RWPE1 (cell line): ENCODE results near the gene B4GALT6.

ENCODE experiments used
- CTCF ChIA-PET: fragments of 350-600 bp; sonication (Branson Sonifier 250); formaldehyde crosslinking; extraction: SDS; loops from one replicate; lab custom pipeline; 2021; lab: Yijun Ruan, JAX
- POLR2A ChIA-PET: fragments of 400-600 bp; formaldehyde crosslinking; extraction: SDS; loops from one replicate; lab custom pipeline; 2020; ENCODE audit warnings: antibody characterized with exemption; ENCODE audit not compliant: low non-redundant PET; lab: Yijun Ruan, JAX
- DNase-seq: peaks from one replicate; pipeline ENCODE4 v3.0.0; 2012; ENCODE audit warnings: low spot score
- H3K27ac ChIP-seq: fragments of 450-650 bp; 2 replicates; pipeline ENCODE4 v1.5.1; 2017
- TF ChIP-seq, protein P1 (sequence below): fragments of 450-650 bp; conservative IDR thresholded peaks from 2 replicates; pipeline ENCODE4 v1.5.1; 2017; ENCODE audit warnings: low read depth, mild to moderate bottlenecking

B4GALT6 gene

DNA sequence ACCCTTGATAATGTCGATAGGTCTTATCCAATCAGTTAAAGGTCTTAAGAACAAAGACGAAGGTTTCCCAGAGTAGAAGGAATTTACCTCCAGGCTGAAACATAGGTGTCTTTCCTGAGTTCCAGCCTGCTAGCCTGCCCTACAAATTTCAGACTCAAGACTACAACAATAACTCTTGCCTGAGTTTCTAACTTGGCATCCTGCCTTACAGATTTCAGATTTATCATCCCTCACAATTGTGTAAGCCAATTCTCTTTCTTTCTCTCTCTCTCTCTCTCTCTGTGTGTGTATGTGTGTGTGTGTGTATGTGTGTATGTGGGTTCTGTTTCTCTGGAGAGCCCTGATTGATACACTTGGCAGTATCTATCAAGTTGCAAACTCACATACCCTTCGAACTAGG lies 37.2 kb upstream of the B4GALT6 start:
- H3K27ac ChIP-seq, result no peak overlapping the region
- DNase-seq, result no peak
- CTCF ChIA-PET, result interaction anchor here (0.7 kb wide), 1 partner anchor 276 kb away, joined by 3 read pairs; no protein-coding TSS in a partner anchor
- TF ChIP-seq, protein P1, sequence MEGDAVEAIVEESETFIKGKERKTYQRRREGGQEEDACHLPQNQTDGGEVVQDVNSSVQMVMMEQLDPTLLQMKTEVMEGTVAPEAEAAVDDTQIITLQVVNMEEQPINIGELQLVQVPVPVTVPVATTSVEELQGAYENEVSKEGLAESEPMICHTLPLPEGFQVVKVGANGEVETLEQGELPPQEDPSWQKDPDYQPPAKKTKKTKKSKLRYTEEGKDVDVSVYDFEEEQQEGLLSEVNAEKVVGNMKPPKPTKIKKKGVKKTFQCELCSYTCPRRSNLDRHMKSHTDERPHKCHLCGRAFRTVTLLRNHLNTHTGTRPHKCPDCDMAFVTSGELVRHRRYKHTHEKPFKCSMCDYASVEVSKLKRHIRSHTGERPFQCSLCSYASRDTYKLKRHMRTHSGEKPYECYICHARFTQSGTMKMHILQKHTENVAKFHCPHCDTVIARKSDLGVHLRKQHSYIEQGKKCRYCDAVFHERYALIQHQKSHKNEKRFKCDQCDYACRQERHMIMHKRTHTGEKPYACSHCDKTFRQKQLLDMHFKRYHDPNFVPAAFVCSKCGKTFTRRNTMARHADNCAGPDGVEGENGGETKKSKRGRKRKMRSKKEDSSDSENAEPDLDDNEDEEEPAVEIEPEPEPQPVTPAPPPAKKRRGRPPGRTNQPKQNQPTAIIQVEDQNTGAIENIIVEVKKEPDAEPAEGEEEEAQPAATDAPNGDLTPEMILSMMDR, result no peak
- POLR2A ChIA-PET, result no interaction called here

DNA sequence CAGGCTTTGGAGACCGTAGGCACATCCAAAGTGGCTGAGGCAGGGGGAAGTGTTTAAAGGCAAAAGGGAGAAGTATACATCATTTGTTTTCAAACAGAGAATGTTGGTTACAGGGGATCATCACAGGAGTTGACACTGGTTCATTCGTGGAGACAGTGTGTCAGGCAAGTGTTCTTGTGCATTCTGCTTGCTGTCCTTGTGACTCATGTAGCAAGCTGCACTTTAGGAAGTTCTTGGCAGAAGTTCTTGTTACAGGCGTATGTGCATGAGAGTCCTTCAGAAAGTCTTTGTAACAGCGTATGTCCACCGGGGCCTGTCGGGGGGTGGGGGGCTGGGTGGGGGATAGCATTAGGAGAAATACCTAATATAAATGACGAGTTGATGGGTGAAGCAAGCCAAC lies 36.5 kb upstream of the B4GALT6 start:
- TF ChIP-seq, protein P1, result no peak
- no peak for DNase-seq
- ChIA-PET CTCF (interaction anchor here (0.7 kb wide), 1 partner anchor 277 kb away, joined by 3 read pairs; no protein-coding TSS in a partner anchor), POLR2A (no interaction called here)
- H3K27ac ChIP-seq, result no peak overlapping the region

DNA sequence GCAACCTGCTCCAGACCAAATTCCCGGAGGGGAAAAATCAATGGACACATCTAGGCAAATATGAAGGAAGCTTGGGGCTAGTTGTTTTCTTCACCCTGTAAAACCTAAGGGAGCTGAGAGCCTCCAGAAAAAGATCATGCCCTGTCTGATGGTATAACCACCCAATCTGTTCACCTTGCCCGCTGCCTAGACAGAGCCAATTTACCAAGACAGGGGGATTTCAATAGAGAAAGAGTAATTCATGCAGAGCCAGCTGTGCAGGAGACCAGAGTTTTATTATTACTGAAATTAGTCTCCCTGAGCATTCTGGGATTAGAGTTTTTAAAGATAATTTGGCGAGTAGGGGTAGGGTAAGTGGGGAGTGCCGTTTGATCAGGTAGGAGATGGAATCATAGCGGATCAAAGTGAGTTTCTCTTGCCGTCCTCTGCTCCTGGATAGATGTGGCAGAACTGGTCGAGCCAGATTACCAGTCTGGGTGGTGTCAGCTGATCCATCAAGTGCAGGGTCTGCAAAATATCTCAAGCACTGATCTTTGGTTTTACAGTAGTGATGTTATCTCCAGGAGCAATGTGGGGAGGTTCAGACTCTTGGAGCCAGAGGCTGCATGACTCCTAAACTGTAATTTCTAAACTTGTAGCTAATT lies 35.1 kb upstream of the B4GALT6 start:
- H3K27ac ChIP-seq, result no peak overlapping the region
- CTCF ChIA-PET, result no interaction called here
- TF ChIP-seq, protein P1, result no peak
- no peak for DNase-seq
- POLR2A ChIA-PET, result no interaction called here

DNA sequence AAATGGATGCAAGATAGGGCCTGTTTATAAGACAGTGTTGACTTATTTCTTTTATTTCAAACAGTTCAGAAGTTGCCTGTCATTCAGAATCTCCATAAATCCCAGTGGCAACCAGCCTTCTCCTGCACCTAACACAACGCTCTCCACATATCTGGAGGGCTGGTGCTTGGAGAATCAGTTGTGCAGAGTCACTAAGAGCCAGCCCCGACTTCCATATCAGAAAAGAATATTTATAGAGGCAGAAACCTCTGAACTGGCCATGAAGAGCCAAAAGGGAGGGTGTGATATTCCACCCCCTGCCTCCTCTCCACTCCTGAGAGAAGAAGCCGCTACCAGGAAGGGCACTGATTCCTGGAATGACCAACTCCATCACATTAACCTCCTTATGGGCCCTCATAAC lies 34.0 kb upstream of the B4GALT6 start:
- H3K27ac ChIP-seq, result no peak overlapping the region
- POLR2A ChIA-PET, result no interaction called here
- TF ChIP-seq, protein P1, result no peak
- DNase-seq, result no peak
- CTCF ChIA-PET, result no interaction called here

DNA sequence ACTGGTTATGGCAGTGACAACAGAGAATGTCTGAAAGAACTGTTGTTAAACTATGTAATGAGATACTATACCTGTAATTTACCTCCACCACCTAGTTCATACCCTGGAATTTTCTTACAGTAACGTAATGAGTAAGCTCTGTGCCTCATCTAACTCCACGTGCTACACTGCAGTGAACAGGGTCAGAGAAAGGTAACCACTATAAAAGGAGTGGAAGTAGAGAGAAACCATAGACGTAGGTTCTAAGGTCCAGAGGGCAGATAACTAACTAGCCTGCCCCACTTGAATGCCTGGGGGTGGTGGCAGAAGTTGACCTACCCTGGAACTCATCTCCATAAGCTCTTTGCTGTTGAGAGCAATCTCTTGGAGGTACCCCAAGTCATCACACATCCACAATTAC lies 32.0 kb upstream of the B4GALT6 start:
- POLR2A ChIA-PET, result no interaction called here
- no peak for DNase-seq
- no peak overlapping the region for H3K27ac ChIP-seq
- TF ChIP-seq, protein P1, result no peak
- CTCF ChIA-PET, result no interaction called here

DNA sequence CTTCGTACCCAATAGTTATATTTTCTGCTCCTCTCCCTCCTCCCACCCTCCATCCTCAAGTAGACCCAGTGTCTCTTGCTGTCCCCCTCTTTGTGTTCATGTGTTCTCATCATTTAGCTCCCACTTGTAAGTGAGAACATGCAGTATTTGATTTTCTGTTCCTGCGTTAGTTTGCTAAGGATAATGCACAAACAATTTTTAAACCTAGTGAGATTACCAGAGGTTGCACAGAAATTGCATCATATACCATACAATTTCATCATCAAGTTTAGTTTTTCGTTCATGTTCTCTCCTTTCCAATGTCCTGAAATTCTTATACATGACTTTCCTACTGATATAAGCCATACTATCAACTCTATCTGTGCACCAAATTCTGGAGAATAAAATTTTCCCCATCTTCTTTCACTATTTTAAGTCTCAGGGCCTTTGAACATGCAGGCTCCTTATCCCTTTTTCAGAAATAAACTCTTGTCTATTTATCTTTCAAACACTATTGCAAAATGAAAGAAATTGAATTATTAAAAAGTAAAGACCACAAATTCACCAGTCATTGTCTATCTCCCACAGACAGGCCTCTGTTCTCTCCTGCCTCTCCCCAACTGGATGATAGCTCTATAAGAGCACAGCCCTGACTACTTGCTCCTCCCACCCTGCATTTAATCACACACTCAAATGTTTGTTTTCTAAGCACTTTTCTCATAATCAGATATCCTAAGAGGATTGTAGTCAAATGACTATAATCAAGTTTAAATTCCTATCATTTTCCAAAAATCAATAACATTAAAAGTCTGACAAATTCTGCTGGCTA lies 27.2 kb upstream of the B4GALT6 start:
- ChIA-PET CTCF (interaction anchor here (0.8 kb wide), 1 partner anchor 1709 kb away, joined by 3 read pairs; no protein-coding TSS in a partner anchor), POLR2A (no interaction called here)
- no peak for DNase-seq
- no peak overlapping the region for H3K27ac ChIP-seq
- TF ChIP-seq, protein P1, result no peak
